Esophagus (tissue), 2 donors: ENCODE results near the gene DMBT1. TPM values are rescaled to one million over a fixed set of nuclear protein-coding genes. Genes with fewer than 3 reads are reported as not detected.
"Not testable (repeated sequence)": the region's sequence is repeated elsewhere in the genome, so short reads cannot be mapped to it uniquely, and the experiment has no call there.

Source experiments
- H3K27ac ChIP-seq, 2 donors: one replicate each; pipeline ENCODE4 v1.5.1; 2013; ENCODE audit warnings: low read depth in 2 of 2, mild to moderate bottlenecking in 2 of 2, inconsistent platforms in 1 of 2, low read length in 1 of 2, moderate library complexity in 1 of 2
- H3K27me3 ChIP-seq, 2 donors: one replicate each; pipeline ENCODE4 v1.6.1; 2013; ENCODE audit warnings: low read length in 2 of 2, control low read depth in 1 of 2, mild to moderate bottlenecking in 1 of 2; ENCODE audit not compliant: insufficient read depth in 2 of 2, control insufficient read depth in 1 of 2
- H3K36me3 ChIP-seq, 2 donors: one replicate each; pipeline ENCODE4 v1.6.1; 2013; ENCODE audit warnings: low read length in 1 of 2; ENCODE audit not compliant: control insufficient read depth in 2 of 2, insufficient read depth in 2 of 2
- H3K4me1 ChIP-seq, 2 donors: one replicate each; pipeline ENCODE4 v1.6.1; 2013; ENCODE audit warnings: low read length in 1 of 2; ENCODE audit not compliant: control insufficient read depth in 2 of 2, insufficient read depth in 2 of 2
- H3K4me3 ChIP-seq, 2 donors: one replicate each; pipeline ENCODE4 v1.5.1; 2013; ENCODE audit warnings: low read length in 2 of 2, mild to moderate bottlenecking in 2 of 2, low read depth in 1 of 2, moderate library complexity in 1 of 2
- H3K9me3 ChIP-seq, 2 donors: one replicate each; pipeline ENCODE4 v1.6.1; 2013; ENCODE audit warnings: mild to moderate bottlenecking in 2 of 2, low read depth in 1 of 2, low read length in 1 of 2, moderate library complexity in 1 of 2; ENCODE audit not compliant: control insufficient read depth in 2 of 2, insufficient read depth in 1 of 2
- WGBS, 2 donors: extraction: QIAGEN DNeasy Blood & Tissue Kit; methylation state at CpG; one replicate each; pipeline ENCODE4 v1.1.7; 2013; 5-methylcytosine and 5-hydroxymethylcytosine counted together
- polyA plus RNA-seq, 2 donors: library from polyadenylated mRNA; stranded (reverse); fragments of 200-250 nt; gene quantifications; one replicate each; pipeline ENCODE4 v1.2.3, GENCODE V29; 2013
- donor health status: healthy with polysubstance abuse.
- donor health status: Bipolar disorder and iron deficiency.

Gene DMBT1
- polyA plus RNA-seq, 2 donors: 0.16 to 0.35 TPM

DNA sequence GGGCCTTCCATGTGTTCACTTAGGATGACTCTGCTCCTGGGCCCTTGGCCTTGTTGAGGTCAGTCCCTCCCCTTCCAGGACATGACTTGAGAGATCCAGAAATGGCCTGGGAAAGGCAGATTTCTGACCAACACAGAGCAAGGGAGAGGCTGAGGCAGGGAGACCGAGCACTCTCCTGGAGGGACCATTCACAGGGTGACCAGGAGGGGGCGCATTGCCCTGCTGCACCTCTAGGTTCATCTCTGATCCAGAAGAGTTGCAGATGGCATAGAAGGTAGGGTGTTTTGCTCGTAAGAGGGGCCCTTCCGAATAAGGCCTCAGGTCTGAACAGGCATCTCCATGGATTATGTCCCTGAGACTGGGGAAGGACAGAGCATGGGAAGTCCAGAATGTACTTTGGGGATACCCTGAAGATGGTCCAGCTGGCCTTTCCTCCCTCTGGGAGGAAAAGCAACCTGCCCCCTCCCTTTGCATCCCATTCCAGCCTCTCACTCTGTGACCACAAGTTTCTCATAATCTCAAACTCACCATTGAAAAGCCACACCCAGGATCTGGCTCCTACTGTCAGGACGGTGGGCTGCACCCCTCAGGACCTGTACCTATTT is 6.6 kb downstream of the DMBT1 start:
- Histone ChIP-seq H3K4me3 (no peak overlapping the region), H3K27me3 (peaks cover 0 to 3% of the 10 kb centered on the region in 2 donors), H3K4me1 (no peaks in the 10 kb centered on the region), H3K36me3 (no peaks in the 10 kb centered on the region), H3K9me3 (no peaks in the 10 kb centered on the region), H3K27ac (no peak overlapping the region)
- WGBS, 2 donors: 60 to 61% methylated on average over 5 of the region's 5 CpGs

DNA sequence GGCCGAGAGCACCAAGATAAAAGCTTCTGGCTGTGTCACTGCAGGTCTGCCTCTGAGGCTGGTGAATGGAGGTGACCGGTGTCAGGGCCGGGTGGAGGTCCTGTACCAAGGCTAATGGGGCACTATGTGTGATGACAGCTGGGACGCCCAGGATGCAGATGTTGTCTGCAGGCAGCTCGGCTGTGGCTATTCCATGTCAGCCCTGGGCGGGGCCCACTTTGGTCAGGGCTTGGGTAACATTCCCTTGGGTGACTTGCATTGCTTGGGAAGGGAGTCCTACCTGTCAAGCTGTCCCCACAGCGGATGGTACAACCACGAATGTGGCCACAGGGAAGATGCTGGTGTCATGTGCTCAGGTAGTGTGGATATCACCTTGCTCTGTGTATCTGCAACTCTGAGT is 8.0 kb downstream of the DMBT1 start:
- H3K36me3 ChIP-seq: no peaks in the 10 kb centered on the region
- peaks cover 0 to 3% of the 10 kb centered on the region in 2 donors for H3K27me3 ChIP-seq
- WGBS, 2 donors: 78 to 87% methylated on average over 8 of the region's 8 CpGs
- no peaks in the 10 kb centered on the region for H3K4me1 ChIP-seq
- H3K4me3 ChIP-seq: no peak overlapping the region
- H3K27ac ChIP-seq: no peak overlapping the region
- no peaks in the 10 kb centered on the region for H3K9me3 ChIP-seq

DNA sequence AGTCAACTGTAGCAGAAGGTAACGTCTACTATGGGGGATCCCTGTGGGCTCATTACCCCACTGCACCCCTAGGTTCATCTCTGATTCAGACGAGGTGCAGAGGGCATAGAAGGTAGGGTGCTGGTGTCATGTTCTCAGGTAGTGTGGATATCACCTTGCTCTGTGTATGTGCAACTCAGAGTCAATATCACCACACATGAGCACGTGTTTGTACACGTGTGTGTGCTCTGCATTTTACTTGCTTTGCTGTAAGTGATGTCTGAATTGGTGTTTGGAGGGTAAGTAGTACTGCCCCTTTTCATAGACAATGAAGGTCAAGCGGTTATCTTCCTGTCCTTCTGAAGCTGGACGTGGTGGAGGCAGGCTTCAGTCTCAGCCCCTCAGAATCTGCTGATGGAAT is 10.4 kb downstream of the DMBT1 start:
- Histone ChIP-seq H3K4me3 (no peak overlapping the region), H3K9me3 (no peaks in the 10 kb centered on the region), H3K27ac (no peak overlapping the region), H3K27me3 (no peaks in the 10 kb centered on the region), H3K36me3 (no peaks in the 10 kb centered on the region), H3K4me1 (no peaks in the 10 kb centered on the region)
- WGBS, 2 donors: 70 to 76% methylated on average over 6 of the region's 6 CpGs

DNA sequence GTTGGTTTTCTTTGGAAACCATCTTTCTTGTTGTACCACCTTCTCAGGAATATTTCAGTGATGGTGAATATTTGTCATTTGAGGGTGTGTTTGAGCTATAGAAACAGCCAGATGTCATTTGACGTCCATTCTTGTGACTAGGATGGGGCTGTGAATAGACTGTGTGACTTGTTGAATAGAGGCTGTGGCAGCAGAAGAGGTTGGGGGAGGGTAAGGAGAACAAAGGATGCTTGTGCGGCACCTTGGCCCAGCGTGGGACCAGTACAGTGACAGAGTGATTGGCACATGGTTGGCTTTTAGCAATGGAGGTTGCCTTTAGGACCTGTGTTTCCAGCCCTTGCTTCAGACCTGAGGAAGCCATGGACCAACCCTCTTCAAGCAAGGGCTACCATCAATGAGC is 11.3 kb downstream of the DMBT1 start:
- Histone ChIP-seq H3K36me3 (no peaks in the 10 kb centered on the region), H3K4me1 (no peaks in the 10 kb centered on the region), H3K27me3 (no peaks in the 10 kb centered on the region), H3K9me3 (no peaks in the 10 kb centered on the region), H3K4me3 (no peak overlapping the region), H3K27ac (no peak overlapping the region)
- 77 to 82% methylated on average over 3 of the region's 3 CpGs for WGBS, 2 donors

DNA sequence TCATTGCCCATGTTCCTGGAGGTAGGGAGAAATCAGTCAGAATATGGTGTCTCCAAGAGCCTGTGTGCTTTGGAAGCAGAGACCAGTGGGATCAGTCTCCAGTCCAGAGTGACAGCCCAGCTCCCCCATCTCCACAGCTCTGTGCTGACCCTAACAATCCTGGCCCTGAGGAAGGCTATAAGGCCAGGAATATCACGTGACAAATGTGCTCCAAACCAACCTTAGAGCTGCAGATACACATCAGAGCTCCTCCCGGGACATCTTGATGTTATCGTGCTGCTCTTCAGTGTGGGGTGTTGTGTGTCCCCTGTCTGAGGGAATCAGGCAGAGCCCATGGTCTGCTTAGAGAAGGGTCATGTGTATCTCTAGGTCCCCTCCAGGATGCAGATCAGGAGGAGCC is 15.2 kb downstream of the DMBT1 start:
- no peak overlapping the region for H3K4me3 ChIP-seq
- 39 to 50% methylated on average over 3 of the region's 3 CpGs for WGBS, 2 donors
- H3K36me3 ChIP-seq: no peaks in the 10 kb centered on the region
- H3K27me3 ChIP-seq: no peaks in the 10 kb centered on the region
- H3K27ac ChIP-seq: no peak overlapping the region
- H3K4me1 ChIP-seq: no peaks in the 10 kb centered on the region
- no peaks in the 10 kb centered on the region for H3K9me3 ChIP-seq

DNA sequence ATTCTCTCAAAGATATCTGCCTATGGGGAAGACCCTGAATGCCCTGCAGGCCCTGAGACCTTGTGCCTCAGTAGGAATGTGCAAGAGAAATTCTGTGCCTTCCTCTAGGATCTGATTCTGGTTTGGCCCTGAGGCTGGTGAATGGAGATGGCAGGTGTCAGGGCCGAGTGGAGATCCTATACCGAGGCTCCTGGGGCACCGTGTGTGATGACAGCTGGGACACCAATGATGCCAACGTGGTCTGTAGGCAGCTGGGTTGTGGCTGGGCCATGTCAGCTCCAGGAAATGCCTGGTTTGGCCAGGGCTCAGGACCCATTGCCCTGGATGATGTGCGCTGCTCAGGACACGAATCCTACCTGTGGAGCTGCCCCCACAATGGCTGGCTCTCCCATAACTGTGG is 15.7 kb downstream of the DMBT1 start:
- 80 to 87% methylated on average over 6 of the region's 6 CpGs for WGBS, 2 donors
- Histone ChIP-seq H3K27me3 (no peaks in the 10 kb centered on the region), H3K36me3 (no peaks in the 10 kb centered on the region), H3K4me3 (no peak overlapping the region), H3K9me3 (no peaks in the 10 kb centered on the region), H3K4me1 (no peaks in the 10 kb centered on the region), H3K27ac (no peak overlapping the region)

DNA sequence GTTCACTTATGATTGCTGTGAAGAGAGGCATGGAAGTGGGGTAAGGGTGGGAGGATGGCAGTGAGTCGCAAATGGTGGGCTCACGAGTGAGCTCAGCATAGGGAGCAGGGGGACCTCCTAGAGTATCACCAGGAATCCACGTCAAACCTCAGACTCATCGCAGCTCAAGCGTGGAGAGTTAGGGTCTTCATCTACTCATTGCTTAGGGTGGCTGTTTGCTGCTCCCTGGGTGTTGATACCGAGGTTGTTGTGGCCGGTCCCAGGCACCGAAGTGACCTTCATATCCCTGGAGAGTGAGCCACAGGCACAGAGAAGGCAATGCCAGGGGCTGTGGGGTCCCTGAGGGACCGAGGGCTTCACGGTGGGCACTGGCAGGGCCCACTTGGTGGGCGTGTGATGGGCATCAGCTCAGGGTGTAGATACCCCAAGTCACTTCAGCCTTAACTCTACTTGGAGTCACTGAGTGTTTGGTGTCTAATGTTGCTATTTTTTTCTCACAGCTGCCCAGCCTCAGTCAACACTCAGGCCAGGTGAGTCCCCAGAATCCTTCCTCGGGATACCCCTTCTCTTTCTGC is 16.8 kb downstream of the DMBT1 start:
- H3K36me3 ChIP-seq: no peaks in the 10 kb centered on the region
- H3K27ac ChIP-seq: no peak overlapping the region
- H3K9me3 ChIP-seq: no peaks in the 10 kb centered on the region
- H3K4me3 ChIP-seq: no peak overlapping the region
- 78 to 84% methylated on average over 12 of the region's 12 CpGs for WGBS, 2 donors
- H3K4me1 ChIP-seq: no peaks in the 10 kb centered on the region
- H3K27me3 ChIP-seq: no peaks in the 10 kb centered on the region

DNA sequence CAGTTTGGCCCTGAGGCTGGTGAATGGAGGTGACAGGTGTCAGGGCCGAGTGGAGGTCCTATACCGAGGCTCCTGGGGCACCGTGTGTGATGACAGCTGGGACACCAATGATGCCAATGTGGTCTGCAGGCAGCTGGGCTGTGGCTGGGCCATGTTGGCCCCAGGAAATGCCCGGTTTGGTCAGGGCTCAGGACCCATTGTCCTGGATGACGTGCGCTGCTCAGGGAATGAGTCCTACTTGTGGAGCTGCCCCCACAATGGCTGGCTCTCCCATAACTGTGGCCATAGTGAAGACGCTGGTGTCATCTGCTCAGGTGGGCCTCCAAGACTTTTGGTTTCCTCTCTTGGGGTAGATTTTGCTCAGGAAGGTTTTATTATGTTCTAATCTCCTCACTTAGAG is 25.5 kb downstream of the DMBT1 start:
- not testable (repeated sequence) for H3K4me3 ChIP-seq, H3K27ac ChIP-seq, H3K36me3 ChIP-seq, H3K4me1 ChIP-seq, H3K27me3 ChIP-seq, H3K9me3 ChIP-seq
- WGBS, 2 donors: 80 to 90% methylated on average over 7 of the region's 7 CpGs

DNA sequence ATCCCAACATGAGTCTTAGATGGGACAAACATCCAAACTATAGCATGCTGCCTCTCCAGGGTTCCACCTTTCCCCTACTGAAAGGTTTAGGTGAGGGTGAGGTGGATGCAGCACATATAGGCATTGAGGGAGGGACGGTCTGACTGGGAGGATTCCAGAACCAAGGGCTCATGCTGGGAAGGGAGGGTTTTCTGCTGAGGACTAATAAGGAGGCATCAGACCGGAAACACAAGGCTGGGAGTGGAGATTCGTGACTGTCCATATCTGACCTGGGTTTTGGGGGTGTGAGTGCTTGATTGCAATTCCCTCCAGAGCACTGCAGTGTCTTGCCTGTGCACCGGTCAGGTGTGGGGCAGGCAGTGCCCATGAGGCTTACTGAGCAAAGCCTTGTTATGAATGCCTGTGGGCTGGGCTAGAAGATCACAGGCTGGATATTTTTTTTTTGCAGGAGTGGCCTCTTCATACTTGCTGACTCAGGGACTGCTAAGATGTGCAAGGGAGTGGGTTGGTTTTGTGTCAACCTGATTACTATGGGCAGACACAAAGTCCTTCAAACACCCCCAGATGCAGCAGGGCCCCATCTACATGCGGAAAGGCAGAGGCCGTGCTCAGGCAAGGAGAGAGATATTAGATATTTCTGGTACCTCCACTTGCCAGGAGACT is 26.7 kb downstream of the DMBT1 start:
- H3K9me3 ChIP-seq: no peaks in the 10 kb centered on the region
- 85 to 90% methylated on average over 6 of the region's 6 CpGs for WGBS, 2 donors
- H3K27ac ChIP-seq: no peak overlapping the region
- no peaks in the 10 kb centered on the region for H3K4me1 ChIP-seq
- H3K27me3 ChIP-seq: no peaks in the 10 kb centered on the region
- no peak overlapping the region for H3K4me3 ChIP-seq
- H3K36me3 ChIP-seq: no peaks in the 10 kb centered on the region

DNA sequence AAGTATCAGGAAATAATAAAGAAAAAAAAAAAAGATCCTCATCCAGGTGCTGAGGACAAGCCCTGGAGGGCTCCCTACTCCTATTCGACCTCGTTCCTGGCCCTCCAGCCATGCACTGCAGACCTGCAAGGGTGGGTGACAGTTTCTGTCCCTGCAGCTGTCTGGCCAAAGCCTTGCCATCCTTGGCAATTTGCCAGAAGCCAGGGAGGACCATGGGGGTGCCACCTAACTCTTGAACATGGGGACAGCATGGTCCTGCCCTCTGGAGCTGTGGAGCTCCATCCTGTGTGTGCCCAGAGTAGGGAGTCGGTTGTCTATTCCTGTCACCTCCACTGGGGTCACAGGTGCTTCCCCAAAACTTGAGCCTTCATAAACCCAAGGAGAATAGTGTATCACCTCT is 27.8 kb downstream of the DMBT1 start:
- Histone ChIP-seq H3K27me3 (no peaks in the 10 kb centered on the region), H3K36me3 (no peaks in the 10 kb centered on the region), H3K9me3 (no peaks in the 10 kb centered on the region), H3K4me1 (no peaks in the 10 kb centered on the region), H3K27ac (no peak overlapping the region), H3K4me3 (no peak overlapping the region)
- 79 to 90% methylated on average over 3 of the region's 3 CpGs for WGBS, 2 donors
